GM12874 (cell line): ENCODE data around the gene SLC25A39.

Experiments used
- TF ChIP-seq, protein P1 (sequence below): IDR thresholded peaks from 2 replicates; pipeline ENCODE4 v1.5.1; 2011; ENCODE audit warnings: low read depth, mild to moderate bottlenecking, control low read depth, low read length, moderate library complexity; ENCODE audit not compliant: insufficient read depth

Gene SLC25A39

DNA sequence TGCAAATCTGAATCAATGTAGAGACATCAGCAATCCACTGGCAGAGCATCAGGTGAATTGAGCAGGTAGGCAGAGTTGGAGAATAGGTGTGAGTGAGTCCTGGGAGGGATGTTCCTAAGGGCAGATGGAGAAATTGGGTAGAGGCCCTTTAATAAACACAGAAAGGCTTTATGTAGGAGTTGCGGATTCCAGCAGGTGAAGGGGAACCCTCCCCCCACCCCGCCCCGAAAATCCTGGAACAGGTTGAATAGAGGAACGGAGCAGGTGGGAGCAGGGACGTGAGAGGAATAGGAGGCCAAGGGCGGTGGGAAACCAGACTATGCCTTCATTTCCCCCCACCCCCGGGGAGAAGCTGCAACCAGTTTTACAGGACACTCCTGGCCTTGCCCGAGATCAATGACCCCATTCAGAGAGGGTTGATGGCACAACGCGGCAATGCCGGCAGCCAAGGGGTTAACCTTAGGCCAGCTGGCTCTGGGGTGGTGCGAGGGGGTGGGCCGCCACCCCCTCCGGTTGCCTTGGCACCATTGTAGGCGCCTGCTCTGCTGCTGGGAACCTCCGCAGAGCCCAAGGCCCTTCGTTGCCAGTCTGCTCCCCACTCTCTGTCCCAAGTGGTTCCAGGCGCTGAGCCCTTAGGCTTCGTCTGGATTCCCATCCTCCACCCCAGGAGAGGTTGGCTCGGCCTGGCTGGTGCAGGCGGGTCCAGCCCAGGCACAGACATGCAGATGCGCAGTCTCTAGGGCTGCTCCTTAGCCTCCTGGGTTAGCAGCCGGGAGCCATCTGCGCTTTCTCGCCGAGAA, 17.0 kb downstream of the SLC25A39 start:
- TF ChIP-seq, protein P1, sequence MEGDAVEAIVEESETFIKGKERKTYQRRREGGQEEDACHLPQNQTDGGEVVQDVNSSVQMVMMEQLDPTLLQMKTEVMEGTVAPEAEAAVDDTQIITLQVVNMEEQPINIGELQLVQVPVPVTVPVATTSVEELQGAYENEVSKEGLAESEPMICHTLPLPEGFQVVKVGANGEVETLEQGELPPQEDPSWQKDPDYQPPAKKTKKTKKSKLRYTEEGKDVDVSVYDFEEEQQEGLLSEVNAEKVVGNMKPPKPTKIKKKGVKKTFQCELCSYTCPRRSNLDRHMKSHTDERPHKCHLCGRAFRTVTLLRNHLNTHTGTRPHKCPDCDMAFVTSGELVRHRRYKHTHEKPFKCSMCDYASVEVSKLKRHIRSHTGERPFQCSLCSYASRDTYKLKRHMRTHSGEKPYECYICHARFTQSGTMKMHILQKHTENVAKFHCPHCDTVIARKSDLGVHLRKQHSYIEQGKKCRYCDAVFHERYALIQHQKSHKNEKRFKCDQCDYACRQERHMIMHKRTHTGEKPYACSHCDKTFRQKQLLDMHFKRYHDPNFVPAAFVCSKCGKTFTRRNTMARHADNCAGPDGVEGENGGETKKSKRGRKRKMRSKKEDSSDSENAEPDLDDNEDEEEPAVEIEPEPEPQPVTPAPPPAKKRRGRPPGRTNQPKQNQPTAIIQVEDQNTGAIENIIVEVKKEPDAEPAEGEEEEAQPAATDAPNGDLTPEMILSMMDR, result no peak

DNA sequence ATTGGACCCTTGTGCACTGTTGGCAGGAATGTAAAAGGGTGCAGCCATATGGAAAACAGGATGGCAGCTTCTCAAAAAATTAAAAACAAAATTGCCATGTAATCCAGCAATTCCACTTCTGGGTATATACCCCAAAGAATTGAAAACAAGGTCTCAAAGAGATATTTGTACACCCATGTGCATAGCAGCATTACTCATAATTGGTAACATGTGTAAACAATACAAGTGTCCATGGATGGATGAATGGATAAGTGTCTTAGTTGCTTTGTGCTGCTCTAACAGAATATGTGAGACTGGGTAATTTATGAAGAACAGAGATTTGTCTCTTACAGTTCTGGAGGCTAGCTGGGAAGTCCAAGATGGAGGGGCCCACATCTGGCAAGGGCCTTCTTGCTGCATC, 20.0 kb downstream of the SLC25A39 start:
- TF ChIP-seq, protein P1, result no peak

DNA sequence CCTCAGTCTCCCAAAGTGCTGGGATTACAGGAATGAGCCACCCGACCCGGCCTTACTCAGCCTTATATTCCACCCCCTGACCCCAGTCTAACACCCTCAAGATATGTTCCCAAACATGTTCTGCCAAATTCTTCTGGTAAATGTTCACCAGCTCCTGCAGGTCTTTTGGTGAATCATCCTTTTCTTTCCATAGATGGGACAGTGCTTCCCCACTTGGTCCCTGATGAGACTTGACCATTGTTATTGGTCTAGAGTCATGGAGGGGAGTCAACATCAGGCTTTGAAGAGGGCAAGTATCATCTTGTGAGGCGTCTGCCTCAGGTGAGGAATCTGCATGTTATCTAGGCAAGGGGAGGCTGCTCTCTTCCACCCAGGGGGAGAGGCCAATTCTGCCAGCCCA, 26.6 kb downstream of the SLC25A39 start:
- TF ChIP-seq, protein P1, result no peak

DNA sequence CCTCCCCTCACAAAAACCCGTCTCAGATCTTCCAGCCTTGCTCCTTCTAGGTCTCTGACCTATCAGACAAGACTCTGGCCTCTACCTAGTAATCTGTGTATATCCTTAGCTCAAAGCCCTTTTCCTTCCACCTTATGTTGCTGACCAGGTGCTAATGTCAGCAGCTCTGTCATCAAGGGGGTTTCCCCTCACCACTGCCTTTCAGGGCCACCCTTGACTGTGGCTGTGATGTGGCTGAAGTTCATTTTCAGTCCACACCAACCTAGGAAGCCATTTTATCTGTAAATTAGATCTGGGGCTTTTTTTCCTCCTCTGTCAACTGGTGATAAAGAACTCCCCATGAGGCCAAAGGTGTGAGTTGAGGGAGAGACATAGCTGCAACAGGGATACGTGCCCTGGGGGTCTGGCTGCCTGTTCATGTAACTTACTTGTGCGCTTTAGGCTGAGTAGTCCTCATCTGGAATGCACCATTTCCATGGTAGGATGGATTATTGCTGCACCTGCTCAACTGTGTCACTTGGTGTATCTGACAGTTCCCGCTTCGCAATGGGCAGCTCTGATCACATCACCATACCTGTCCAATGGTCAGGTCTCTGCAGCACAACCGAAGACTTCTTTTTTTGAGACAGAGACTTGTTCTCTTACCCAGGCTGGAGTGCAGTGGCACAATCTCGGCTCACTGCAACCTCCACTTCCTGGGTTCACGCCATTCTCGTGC, 31.0 kb downstream of the SLC25A39 start:
- TF ChIP-seq, protein P1, result no peak

DNA sequence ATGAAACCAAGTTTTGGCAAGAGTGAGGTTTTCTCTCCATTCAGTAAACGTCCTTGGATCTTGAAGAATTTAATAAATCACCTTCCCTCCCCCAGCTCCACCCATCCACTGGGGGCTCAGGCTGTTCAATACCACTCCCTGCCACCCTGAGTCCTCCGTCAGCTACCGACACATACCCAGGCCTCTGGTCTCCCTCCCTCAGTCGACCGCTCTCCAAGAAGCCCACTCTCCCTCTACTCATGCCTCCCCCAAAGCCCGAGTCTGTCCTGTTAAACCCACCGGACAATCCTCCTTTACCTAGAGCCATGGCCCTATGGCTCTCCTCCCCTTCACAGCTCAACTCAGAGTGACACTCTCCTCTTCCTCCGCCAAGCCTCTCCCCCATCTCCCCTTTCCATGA, 37.0 kb downstream of the SLC25A39 start:
- TF ChIP-seq, protein P1, result no peak

DNA sequence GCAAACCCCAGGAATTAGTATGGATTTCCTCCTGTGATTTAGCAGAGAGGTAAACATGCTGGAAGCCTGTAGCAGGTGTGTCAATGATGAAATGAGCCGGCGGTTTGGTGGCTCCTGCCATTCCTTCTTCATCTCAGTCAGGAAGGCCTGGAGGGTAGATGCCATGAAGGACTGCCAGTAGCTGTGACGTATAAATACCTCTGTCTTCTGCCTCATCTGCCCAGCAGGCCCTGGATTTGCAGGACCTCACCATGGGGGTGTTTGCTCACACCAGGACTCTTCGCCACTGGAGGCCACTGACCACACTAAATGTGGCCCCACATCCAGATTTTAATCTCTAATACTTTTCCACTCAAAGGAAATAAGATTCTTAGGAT, 40.6 kb downstream of the SLC25A39 start:
- TF ChIP-seq, protein P1, result no peak

DNA sequence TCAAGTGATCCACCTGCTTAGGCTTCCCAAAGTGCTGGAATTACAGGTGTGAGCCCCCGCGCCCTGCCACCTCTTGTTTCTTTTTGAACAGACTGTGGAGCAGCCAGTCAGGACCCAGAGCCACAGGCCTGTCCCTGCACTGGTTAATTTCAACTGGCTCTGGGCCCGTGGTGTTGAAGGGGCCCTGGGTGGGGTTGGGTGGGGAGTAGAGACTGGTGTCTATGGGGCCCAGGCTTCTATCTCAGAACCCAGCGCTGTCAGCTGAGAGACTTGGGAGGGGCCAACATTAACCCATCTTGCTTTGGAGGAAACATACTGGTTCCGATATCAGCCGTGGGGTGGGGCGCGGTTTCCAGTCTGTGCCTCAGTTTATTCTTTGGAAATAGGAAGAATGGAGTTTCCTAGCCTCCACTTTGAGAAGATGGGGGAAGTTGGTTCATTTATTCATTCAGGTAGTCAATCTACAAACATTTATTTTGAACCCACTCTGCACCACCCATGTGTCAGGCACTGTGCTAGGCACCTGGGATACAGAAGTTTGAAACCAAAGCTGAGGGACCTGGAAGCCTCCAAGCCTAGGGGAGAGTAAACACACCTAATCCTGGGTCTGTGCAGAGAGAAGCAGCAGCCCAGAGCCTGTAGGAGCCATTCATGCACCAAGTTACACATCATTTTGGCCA, 41.1 kb downstream of the SLC25A39 start:
- TF ChIP-seq, protein P1, result no peak
